ENCODE data around the gene MYBPC1. TPM values are rescaled to one million over a fixed set of nuclear protein-coding genes. Genes with fewer than 3 reads are reported as not detected.

MYBPC1 gene
- total RNA-seq, 5 donors from 2014 or later (not counting 1 experiment from before 2014, with no cell fraction given): not detected

DNA sequence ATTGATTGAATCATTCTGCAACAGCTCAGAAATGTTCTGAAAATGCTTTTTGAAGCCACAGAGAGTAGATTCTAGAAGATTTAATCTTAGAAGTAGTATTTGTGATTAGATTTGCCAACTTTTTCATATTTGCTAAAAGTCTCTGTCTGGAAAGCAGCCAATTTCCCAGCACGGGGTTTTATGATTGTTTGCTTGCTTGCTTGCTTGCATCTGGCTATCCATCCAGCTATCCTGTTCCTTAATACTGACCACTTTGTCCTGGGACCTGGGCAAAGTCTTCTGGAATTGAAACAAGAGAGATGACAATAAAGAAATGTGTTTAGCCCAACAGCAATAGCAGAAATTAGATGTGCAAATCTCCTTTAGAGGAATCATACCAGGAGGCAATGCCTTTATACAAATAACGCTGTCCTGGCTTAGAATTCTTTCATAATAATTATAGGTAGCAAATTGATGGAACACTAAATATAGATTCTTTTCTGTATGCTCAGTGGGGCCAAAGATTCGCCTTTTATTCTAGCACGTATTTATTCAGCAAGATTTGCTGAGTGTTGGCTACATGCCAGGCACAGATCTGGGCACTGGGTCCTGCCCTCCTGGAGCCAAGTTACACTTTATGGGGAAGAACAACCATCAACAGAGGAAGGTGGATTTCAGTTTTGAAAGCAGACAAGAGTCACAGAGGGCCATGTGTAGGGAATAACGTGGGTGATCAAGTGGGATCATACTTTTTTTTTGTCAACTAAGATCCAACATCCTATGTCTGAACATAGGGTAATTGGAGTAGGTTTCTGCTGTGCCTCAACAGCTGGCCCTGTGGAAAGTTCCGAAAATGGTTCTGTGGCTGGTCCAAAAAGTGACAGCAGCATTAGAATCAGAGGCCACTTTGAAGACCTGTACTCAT is 25.3 kb downstream of the MYBPC1 start:
- H3K4me1 Mint-ChIP-seq: peaks cover 13 to 16% (median 13%) of the 10 kb centered on the region in 3 donors
- Histone ChIP-seq H3K4me1 (ENCODE audit: control insufficient read depth in 1 of 2, extremely low read depth in 1 of 2, insufficient read depth in 2 of 2, low read length in 2 of 2) (no peaks in the 10 kb centered on the region), H3K9me3 (no peaks in the 10 kb centered on the region), H3K36me3 (ENCODE audit: control insufficient read depth in 2 of 2, extremely low read depth in 1 of 2, insufficient read depth in 1 of 2, low read length in 1 of 2) (no peaks in the 10 kb centered on the region), H3K27ac (ENCODE audit: low read length) (no peak overlapping the region), H3K27me3 (replicated peaks in 1 of 2; ENCODE audit: control insufficient read depth in 2 of 2, extremely low read depth in 1 of 2, insufficient read depth in 2 of 2, low read length in 1 of 2) (no peaks in the 10 kb centered on the region), H3K4me3 (ENCODE audit: control insufficient read depth in 1 of 2, extremely low read depth in 1 of 2, low read length in 1 of 2) (no peak overlapping the region)
- H3K36me3 Mint-ChIP-seq: no peaks in the 10 kb centered on the region
- DNase-seq: no peak
- CTCF ChIA-PET: no interaction called here
- H3K27ac Mint-ChIP-seq: no peak overlapping the region
- POLR2A ChIA-PET: interaction anchor here (0.6 to 1.0 kb wide), 2 partner anchors 8 to 337 kb away, joined by 3 to 6 read pairs; no protein-coding TSS in a partner anchor
- no peaks in the 10 kb centered on the region for H3K9me3 Mint-ChIP-seq
- peaks cover 0 to 6% of the 10 kb centered on the region in 2 donors for H3K27me3 Mint-ChIP-seq
- 50% methylated on average over 1 of the region's 6 CpGs for WGBS (ENCODE audit: insufficient coverage)
- no peak overlapping the region for H3K4me3 Mint-ChIP-seq
- ATAC-seq (replicated peaks in 1 of 4): no peak

DNA sequence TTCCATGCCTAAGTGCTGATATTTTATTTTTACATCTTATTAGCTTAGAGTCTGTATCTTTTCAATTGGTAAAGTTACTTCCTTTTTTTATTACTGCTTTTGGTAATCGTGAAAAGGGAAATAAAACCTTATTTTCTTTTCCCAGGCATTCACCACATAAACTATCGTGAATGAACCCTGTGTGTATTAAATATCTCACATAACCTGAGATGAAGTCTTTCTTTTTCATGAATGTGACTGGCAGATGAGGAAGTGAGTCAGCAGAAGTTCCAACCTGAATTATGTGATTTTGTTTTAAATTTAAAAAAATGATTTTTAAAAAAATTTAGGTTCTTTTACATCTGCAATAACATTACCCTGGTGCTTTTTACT is 26.0 kb downstream of the MYBPC1 start:
- ATAC-seq (replicated peaks in 1 of 4): no peak
- no peaks in the 10 kb centered on the region for H3K36me3 Mint-ChIP-seq

DNA sequence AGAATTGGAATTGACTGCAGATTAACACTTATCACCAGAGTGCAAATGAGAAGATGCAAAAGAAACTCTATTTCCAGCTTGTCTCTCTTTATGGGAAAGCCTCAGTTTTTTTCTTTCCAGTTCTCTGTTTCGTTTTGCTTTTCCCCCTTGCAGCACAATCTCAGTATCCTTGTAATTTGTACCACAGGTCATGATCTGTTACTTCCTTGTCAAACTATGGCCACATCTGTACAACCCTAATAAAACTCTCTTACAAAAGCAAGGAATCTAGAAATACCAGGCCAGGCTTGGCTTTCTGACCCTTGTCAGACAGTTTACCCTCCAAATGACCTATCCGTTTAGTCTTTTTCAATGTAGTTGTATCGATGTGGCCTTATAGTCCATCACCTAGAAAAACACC is 33.9 kb downstream of the MYBPC1 start:
- CTCF ChIA-PET: no interaction called here
- H3K4me1 Mint-ChIP-seq: no peaks in the 10 kb centered on the region
- no peaks in the 10 kb centered on the region for H3K36me3 Mint-ChIP-seq
- no peak overlapping the region for H3K27ac ChIP-seq (ENCODE audit: low read length)
- POLR2A ChIA-PET: no interaction called here
- H3K27me3 ChIP-seq (replicated peaks in 1 of 2; ENCODE audit: control insufficient read depth in 2 of 2, extremely low read depth in 1 of 2, insufficient read depth in 2 of 2, low read length in 1 of 2): peaks cover 0 to 9% of the 10 kb centered on the region in 2 experiments
- peaks cover 3 to 7% of the 10 kb centered on the region in 2 donors for H3K27me3 Mint-ChIP-seq
- H3K4me1 ChIP-seq (ENCODE audit: control insufficient read depth in 1 of 2, extremely low read depth in 1 of 2, insufficient read depth in 2 of 2, low read length in 2 of 2): no peaks in the 10 kb centered on the region
- H3K4me3 ChIP-seq (ENCODE audit: control insufficient read depth in 1 of 2, extremely low read depth in 1 of 2, low read length in 1 of 2): no peak overlapping the region
- H3K27ac Mint-ChIP-seq: no peak overlapping the region
- no peaks in the 10 kb centered on the region for H3K36me3 ChIP-seq (ENCODE audit: control insufficient read depth in 2 of 2, extremely low read depth in 1 of 2, insufficient read depth in 1 of 2, low read length in 1 of 2)
- no peak for DNase-seq
- no peaks in the 10 kb centered on the region for H3K9me3 Mint-ChIP-seq
- H3K9me3 ChIP-seq: no peaks in the 10 kb centered on the region
- WGBS (ENCODE audit: insufficient coverage): 45% methylated on average over 1 of the region's 3 CpGs
- ATAC-seq (replicated peaks in 1 of 4): no peak
- H3K4me3 Mint-ChIP-seq: no peak overlapping the region

More for the DNA sequence above, 26.0 kb downstream of the MYBPC1 start:
- no peaks in the 10 kb centered on the region for H3K36me3 ChIP-seq (ENCODE audit: control insufficient read depth in 2 of 2, extremely low read depth in 1 of 2, insufficient read depth in 1 of 2, low read length in 1 of 2)
- no peak overlapping the region for H3K4me3 Mint-ChIP-seq
- no peaks in the 10 kb centered on the region for H3K4me1 ChIP-seq (ENCODE audit: control insufficient read depth in 1 of 2, extremely low read depth in 1 of 2, insufficient read depth in 2 of 2, low read length in 2 of 2)
- H3K27ac ChIP-seq (ENCODE audit: low read length): no peak overlapping the region
- H3K27ac Mint-ChIP-seq: no peak overlapping the region
- H3K4me3 ChIP-seq (ENCODE audit: control insufficient read depth in 1 of 2, extremely low read depth in 1 of 2, low read length in 1 of 2): no peak overlapping the region
- DNase-seq: no peak
- H3K9me3 Mint-ChIP-seq: no peaks in the 10 kb centered on the region
- H3K27me3 Mint-ChIP-seq: peaks cover 0 to 6% of the 10 kb centered on the region in 2 donors
- peaks cover 9 to 13% (median 11%) of the 10 kb centered on the region in 3 donors for H3K4me1 Mint-ChIP-seq
- no peaks in the 10 kb centered on the region for H3K27me3 ChIP-seq (replicated peaks in 1 of 2; ENCODE audit: control insufficient read depth in 2 of 2, extremely low read depth in 1 of 2, insufficient read depth in 2 of 2, low read length in 1 of 2)
- no peaks in the 10 kb centered on the region for H3K9me3 ChIP-seq
- ChIA-PET POLR2A (interaction anchor here (0.6 to 1.0 kb wide), 2 partner anchors 9 to 337 kb away, joined by 3 to 6 read pairs; no protein-coding TSS in a partner anchor), CTCF (no interaction called here)
- WGBS (ENCODE audit: insufficient coverage): no CpG with 5 or more reads among the region's 2 CpGs

DNA sequence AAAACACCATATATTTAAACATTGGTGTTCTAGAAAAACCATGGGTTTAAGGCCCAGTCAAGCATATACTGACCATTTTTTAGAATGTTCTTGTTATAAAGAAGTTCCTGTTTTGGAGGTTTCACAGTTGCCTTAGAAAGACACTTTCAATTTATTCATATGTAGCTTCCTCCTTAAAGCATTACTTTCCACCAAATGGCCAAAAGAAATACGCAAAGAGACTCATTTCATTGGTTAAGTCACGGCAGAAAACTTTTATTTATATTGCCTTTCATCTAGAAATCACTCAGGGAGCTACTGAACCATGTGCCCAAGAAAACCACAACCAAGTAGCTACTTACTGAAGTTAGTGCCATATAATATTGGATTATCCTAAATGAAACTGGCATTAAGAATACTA is 40.0 kb downstream of the MYBPC1 start:
- Mint-ChIP-seq H3K27ac (no peak overlapping the region), H3K4me3 (no peak overlapping the region), H3K27me3 (peaks cover 0 to 4% of the 10 kb centered on the region in 2 donors), H3K36me3 (no peaks in the 10 kb centered on the region), H3K4me1 (peaks cover 0 to 7% (median 0%) of the 10 kb centered on the region in 3 donors), H3K9me3 (no peaks in the 10 kb centered on the region)
- ChIA-PET POLR2A (no interaction called here), CTCF (no interaction called here)
- Histone ChIP-seq H3K27ac (ENCODE audit: low read length) (no peak overlapping the region), H3K9me3 (no peaks in the 10 kb centered on the region), H3K27me3 (replicated peaks in 1 of 2; ENCODE audit: control insufficient read depth in 2 of 2, extremely low read depth in 1 of 2, insufficient read depth in 2 of 2, low read length in 1 of 2) (peaks cover 0 to 7% of the 10 kb centered on the region in 2 experiments), H3K4me3 (ENCODE audit: control insufficient read depth in 1 of 2, extremely low read depth in 1 of 2, low read length in 1 of 2) (no peak overlapping the region), H3K4me1 (ENCODE audit: control insufficient read depth in 1 of 2, extremely low read depth in 1 of 2, insufficient read depth in 2 of 2, low read length in 2 of 2) (no peaks in the 10 kb centered on the region), H3K36me3 (ENCODE audit: control insufficient read depth in 2 of 2, extremely low read depth in 1 of 2, insufficient read depth in 1 of 2, low read length in 1 of 2) (no peaks in the 10 kb centered on the region)
- no CpG with 5 or more reads among the region's 2 CpGs for WGBS (ENCODE audit: insufficient coverage)
- no peak for ATAC-seq (replicated peaks in 1 of 4)
- no peak for DNase-seq

DNA sequence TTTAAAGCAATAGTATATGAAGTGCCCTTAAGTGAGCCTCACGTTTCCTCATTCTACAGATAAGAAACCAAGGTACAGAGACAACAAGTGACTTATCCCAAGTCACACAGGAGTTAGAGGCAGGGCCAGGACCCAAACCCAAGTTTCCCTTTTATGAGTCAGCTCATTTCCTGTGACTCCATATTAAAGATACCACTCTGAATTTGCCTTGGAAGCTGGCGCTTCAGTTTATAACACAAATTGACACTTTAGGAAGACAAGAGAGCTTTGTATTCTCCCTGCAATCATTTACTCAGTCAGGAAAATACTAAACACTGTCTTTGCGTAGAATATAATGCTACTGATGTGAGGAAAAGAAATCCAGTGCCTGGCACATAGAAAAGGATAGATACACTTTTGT is 43.2 kb downstream of the MYBPC1 start:
- Histone ChIP-seq H3K4me1 (ENCODE audit: control insufficient read depth in 1 of 2, extremely low read depth in 1 of 2, insufficient read depth in 2 of 2, low read length in 2 of 2) (peaks cover 0 to 4% of the 10 kb centered on the region in 2 experiments), H3K36me3 (ENCODE audit: control insufficient read depth in 2 of 2, extremely low read depth in 1 of 2, insufficient read depth in 1 of 2, low read length in 1 of 2) (no peaks in the 10 kb centered on the region), H3K27ac (ENCODE audit: low read length) (no peak overlapping the region), H3K27me3 (replicated peaks in 1 of 2; ENCODE audit: control insufficient read depth in 2 of 2, extremely low read depth in 1 of 2, insufficient read depth in 2 of 2, low read length in 1 of 2) (peaks cover 3 to 17% of the 10 kb centered on the region in 2 experiments), H3K9me3 (no peaks in the 10 kb centered on the region), H3K4me3 (ENCODE audit: control insufficient read depth in 1 of 2, extremely low read depth in 1 of 2, low read length in 1 of 2) (no peak overlapping the region)
- Mint-ChIP-seq H3K9me3 (no peaks in the 10 kb centered on the region), H3K27ac (no peak overlapping the region), H3K27me3 (peaks cover 17 to 20% of the 10 kb centered on the region in 2 donors), H3K4me1 (peaks cover 4 to 9% (median 5%) of the 10 kb centered on the region in 3 donors), H3K4me3 (no peak overlapping the region), H3K36me3 (no peaks in the 10 kb centered on the region)
- WGBS (ENCODE audit: insufficient coverage): no CpG with 5 or more reads among the region's 3 CpGs
- ATAC-seq (replicated peaks in 1 of 4) (no peak), DNase-seq (no peak)
- CTCF ChIA-PET: no interaction called here
- POLR2A ChIA-PET: no interaction called here

DNA sequence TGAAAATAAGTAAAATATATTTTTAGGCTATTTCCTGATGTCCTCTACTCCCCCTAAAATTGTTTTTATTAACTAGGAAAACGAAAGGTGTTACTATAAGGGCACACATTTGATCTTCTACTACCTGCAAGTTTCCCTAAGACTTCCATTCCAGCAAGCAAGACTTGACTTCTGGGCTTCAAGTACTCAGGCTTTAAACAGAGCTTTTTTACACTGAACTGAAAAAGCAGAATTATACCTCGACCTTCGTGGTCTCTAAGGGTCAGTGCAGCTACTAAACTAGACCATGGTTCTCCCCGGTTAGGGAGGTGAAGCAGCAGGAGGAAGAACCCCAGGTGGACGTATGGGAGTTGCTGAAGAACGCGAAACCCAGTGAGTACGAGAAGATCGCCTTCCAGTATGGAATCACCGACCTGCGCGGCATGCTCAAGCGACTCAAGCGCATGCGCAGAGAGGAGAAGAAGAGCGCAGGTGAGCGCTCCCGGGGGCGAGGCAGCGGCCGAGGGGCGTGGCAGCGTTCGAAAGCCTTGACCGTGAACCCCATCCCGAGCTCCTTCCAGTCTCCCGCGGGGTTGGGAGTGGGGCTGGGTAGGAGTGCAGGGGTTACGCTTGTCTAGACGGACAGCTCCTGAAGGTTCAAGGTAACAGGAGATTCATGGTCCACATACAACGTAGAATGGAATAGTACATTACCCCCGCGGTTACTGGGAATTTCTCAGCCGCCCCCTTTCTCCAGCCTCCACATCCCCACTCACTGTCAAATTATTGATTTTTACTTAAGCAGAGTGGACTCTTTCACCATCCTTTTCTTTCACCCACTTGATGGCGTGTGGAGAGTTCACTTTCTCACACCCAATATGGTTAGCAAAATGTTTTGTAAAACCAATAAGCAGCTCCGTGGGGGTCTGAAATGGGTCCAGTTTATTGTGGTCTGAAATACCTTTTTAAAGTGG is 47.6 kb downstream of the MYBPC1 start:
- peaks cover 5 to 8% (median 6%) of the 10 kb centered on the region in 3 donors for H3K4me1 Mint-ChIP-seq
- ATAC-seq (replicated peaks in 1 of 4): no peak
- peak overlapping the region in 1 of 2 donors; percentile 25 for H3K4me3 ChIP-seq (ENCODE audit: control insufficient read depth in 1 of 2, extremely low read depth in 1 of 2, low read length in 1 of 2)
- peaks cover 20 to 25% of the 10 kb centered on the region in 2 donors for H3K27me3 Mint-ChIP-seq
- CTCF ChIA-PET: no interaction called here
- peaks cover 0 to 4% of the 10 kb centered on the region in 2 experiments for H3K4me1 ChIP-seq (ENCODE audit: control insufficient read depth in 1 of 2, extremely low read depth in 1 of 2, insufficient read depth in 2 of 2, low read length in 2 of 2)
- no peaks in the 10 kb centered on the region for H3K36me3 ChIP-seq (ENCODE audit: control insufficient read depth in 2 of 2, extremely low read depth in 1 of 2, insufficient read depth in 1 of 2, low read length in 1 of 2)
- 25% methylated on average over 28 of the region's 36 CpGs for WGBS (ENCODE audit: insufficient coverage)
- H3K36me3 Mint-ChIP-seq: no peaks in the 10 kb centered on the region
- no peak overlapping the region for H3K27ac Mint-ChIP-seq
- no peaks in the 10 kb centered on the region for H3K9me3 ChIP-seq
- no peaks in the 10 kb centered on the region for H3K9me3 Mint-ChIP-seq
- H3K4me3 Mint-ChIP-seq: peak overlapping the region in 2 of 3 donors; percentile 5 to 63
- H3K27me3 ChIP-seq (replicated peaks in 1 of 2; ENCODE audit: control insufficient read depth in 2 of 2, extremely low read depth in 1 of 2, insufficient read depth in 2 of 2, low read length in 1 of 2): peaks cover 3 to 17% of the 10 kb centered on the region in 2 experiments
- POLR2A ChIA-PET: interaction anchor here in 1 of 2 donors (0.5 kb wide), 1 partner anchor 271 kb away, joined by 6 read pairs; no protein-coding TSS in a partner anchor
- H3K27ac ChIP-seq (ENCODE audit: low read length): no peak overlapping the region
- DNase-seq: peak in 8 of 35 experiments; percentile 1 to 9 (median 2)
